Measurements from ENCODE around the gene RIPOR3. TPM values are rescaled to one million over a fixed set of nuclear protein-coding genes. Genes with fewer than 3 reads are reported as not detected.
"Not testable (repeated sequence)": the region's sequence is repeated elsewhere in the genome, so short reads cannot be mapped to it uniquely, and the experiment has no call there.

RIPOR3 gene
- total RNA-seq, 1 donor from 2014 or later, result 8.1 TPM

GRCh38 chr20:50646483-50646996 is 44.8 kb downstream of the RIPOR3 start:
- peak; percentile 77 for ATAC-seq (ENCODE audit: poor library complexity)
- intact Hi-C loops (cut with DNase I), result no loop called here
- DNase-seq, result no peak

GRCh38 chr20:50645253-50646068 is 45.9 kb downstream of the RIPOR3 start:
- DNase-seq, result peak; percentile 76
- ATAC-seq (ENCODE audit: poor library complexity), result peak; percentile 57
- intact Hi-C loops (cut with DNase I), result no loop called here

- DNase-seq, result no peak
Observed at GRCh38 chr20:50642288-50642803, 49.0 kb downstream of the RIPOR3 start.

GRCh38 chr20:50641625-50642287 is 49.6 kb downstream of the RIPOR3 start:
- ATAC-seq (ENCODE audit: poor library complexity); intact Hi-C loops (cut with DNase I): not testable (repeated sequence)

More at GRCh38 chr20:50642288-50642803, 49.0 kb downstream of the RIPOR3 start:
- no peak for ATAC-seq (ENCODE audit: poor library complexity)
- intact Hi-C loops (cut with DNase I), result no loop called here

GRCh38 chr20:50639971-50640711 is 51.2 kb downstream of the RIPOR3 start:
- ATAC-seq (ENCODE audit: poor library complexity); DNase-seq; intact Hi-C loops (cut with DNase I): not testable (repeated sequence)

More at GRCh38 chr20:50641625-50642287, 49.6 kb downstream of the RIPOR3 start:
- not testable (repeated sequence) for DNase-seq

GRCh38 chr20:50638015-50638847 is 53.1 kb downstream of the RIPOR3 start:
- intact Hi-C loops (cut with DNase I); ATAC-seq (ENCODE audit: poor library complexity); DNase-seq: not testable (repeated sequence)

- intact Hi-C loops (cut with DNase I), result no loop called here
- DNase-seq (no peak), ATAC-seq (ENCODE audit: poor library complexity) (peak; percentile 8)
Observed at GRCh38 chr20:50636601-50637540, 54.5 kb downstream of the RIPOR3 start.

GRCh38 chr20:50635676-50636600 is 55.4 kb downstream of the RIPOR3 start:
- DNase-seq (peak; percentile 79), ATAC-seq (ENCODE audit: poor library complexity) (peak; percentile 83)
- intact Hi-C loops (cut with DNase I), result no loop called here

- ATAC-seq (ENCODE audit: poor library complexity) (no peak), DNase-seq (no peak)
- intact Hi-C loops (cut with DNase I), result no loop called here
Observed at GRCh38 chr20:50635014-50635557, 56.3 kb downstream of the RIPOR3 start.

- DNase-seq, result no peak
- intact Hi-C loops (cut with DNase I), result no loop called here
- ATAC-seq (ENCODE audit: poor library complexity), result no peak
Observed at GRCh38 chr20:50634191-50634590, 57.2 kb downstream of the RIPOR3 start.

GRCh38 chr20:50633361-50633760 is 58.0 kb downstream of the RIPOR3 start:
- DNase-seq (no peak), ATAC-seq (ENCODE audit: poor library complexity) (no peak)
- intact Hi-C loops (cut with DNase I), result no loop called here

GRCh38 chr20:50632701-50633100 is 58.6 kb downstream of the RIPOR3 start:
- DNase-seq (no peak), ATAC-seq (ENCODE audit: poor library complexity) (no peak)
- intact Hi-C loops (cut with DNase I), result no loop called here

GRCh38 chr20:50632236-50632635 is 59.1 kb downstream of the RIPOR3 start:
- intact Hi-C loops (cut with DNase I), result no loop called here
- ATAC-seq (ENCODE audit: poor library complexity) (no peak), DNase-seq (no peak)

- DNase-seq (no peak), ATAC-seq (ENCODE audit: poor library complexity) (no peak)
- intact Hi-C loops (cut with DNase I), result no loop called here
Observed at GRCh38 chr20:50630578-50631263, 60.6 kb downstream of the RIPOR3 start.

- DNase-seq (no peak), ATAC-seq (ENCODE audit: poor library complexity) (no peak)
- intact Hi-C loops (cut with DNase I), result loop anchor here (10.0 kb wide), 1 partner anchor 115 kb away; no protein-coding TSS in a partner anchor
Observed at GRCh38 chr20:50629670-50630045, 61.7 kb downstream of the RIPOR3 start.
